Type B pancreatic cell (in vitro differentiated cells): ENCODE measurements around the gene CRIP1. TPM values are rescaled to one million over a fixed set of nuclear protein-coding genes. Genes with fewer than 3 reads are reported as not detected.

Experiments used
- DNase-seq: peaks from one replicate; pipeline ENCODE4 v3.0.0; 2021; ENCODE audit warnings: mixed read lengths; ENCODE audit not compliant: unreplicated experiment; ENCODE audit errors: extremely low spot score
- H3K27ac Mint-ChIP-seq: 2 replicates; pipeline ENCODE4 v1.8.0; 2021; ENCODE audit warnings: mild to moderate bottlenecking, mixed read lengths
- H3K27me3 Mint-ChIP-seq: 2 replicates; pipeline ENCODE4 v1.8.0; 2021; ENCODE audit warnings: mixed read lengths
- H3K36me3 Mint-ChIP-seq: 2 replicates; pipeline ENCODE4 v1.8.0; 2021; ENCODE audit warnings: mixed read lengths
- H3K4me1 Mint-ChIP-seq: one replicate; pipeline ENCODE4 v1.8.0; 2021; ENCODE audit warnings: mixed read lengths; ENCODE audit not compliant: unreplicated experiment
- H3K4me3 Mint-ChIP-seq: 2 replicates; pipeline ENCODE4 v1.8.0; 2021; ENCODE audit warnings: mild to moderate bottlenecking, mixed read lengths
- H3K9me3 Mint-ChIP-seq: 2 replicates; pipeline ENCODE4 v1.8.0; 2021; ENCODE audit warnings: mixed read lengths
- total RNA-seq: library from RNA; stranded (reverse); gene quantifications from 2 replicates; pipeline ENCODE4 v1.2.1, GENCODE V29; 2021; ENCODE audit warnings: low replicate concordance
- TF ChIP-seq, protein P1 (sequence below): fragments of 200-600 bp; sonication (generic); conservative IDR thresholded peaks from 2 replicates; pipeline ENCODE4 v1.5.0; 2021; ENCODE audit warnings: antibody characterized with exemption, mild to moderate bottlenecking

The CRIP1 gene
- total RNA-seq, 1 donor from 2014 or later, result 15.4 TPM

DNA sequence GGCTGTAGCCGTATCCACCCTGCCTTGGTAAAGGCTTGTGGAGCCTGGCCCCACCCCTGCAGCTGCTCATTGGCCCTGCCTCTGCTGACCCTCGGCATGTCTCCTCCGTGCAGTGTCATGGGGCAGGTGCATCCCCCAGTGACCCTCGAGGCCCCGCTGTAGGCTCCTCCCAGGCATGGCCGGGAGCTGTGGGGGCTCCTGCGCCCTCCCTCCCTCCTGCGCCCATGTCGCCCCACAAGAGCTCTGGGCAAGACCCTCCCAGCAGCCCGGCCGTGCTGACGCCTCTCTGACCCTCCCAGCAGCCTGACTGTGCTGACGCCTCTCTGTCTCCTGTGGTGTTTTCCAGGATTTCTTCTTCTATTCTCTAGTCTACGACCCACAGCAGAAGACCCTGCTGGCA lies 32.8 kb upstream of the CRIP1 start:
- TF ChIP-seq, protein P1, sequence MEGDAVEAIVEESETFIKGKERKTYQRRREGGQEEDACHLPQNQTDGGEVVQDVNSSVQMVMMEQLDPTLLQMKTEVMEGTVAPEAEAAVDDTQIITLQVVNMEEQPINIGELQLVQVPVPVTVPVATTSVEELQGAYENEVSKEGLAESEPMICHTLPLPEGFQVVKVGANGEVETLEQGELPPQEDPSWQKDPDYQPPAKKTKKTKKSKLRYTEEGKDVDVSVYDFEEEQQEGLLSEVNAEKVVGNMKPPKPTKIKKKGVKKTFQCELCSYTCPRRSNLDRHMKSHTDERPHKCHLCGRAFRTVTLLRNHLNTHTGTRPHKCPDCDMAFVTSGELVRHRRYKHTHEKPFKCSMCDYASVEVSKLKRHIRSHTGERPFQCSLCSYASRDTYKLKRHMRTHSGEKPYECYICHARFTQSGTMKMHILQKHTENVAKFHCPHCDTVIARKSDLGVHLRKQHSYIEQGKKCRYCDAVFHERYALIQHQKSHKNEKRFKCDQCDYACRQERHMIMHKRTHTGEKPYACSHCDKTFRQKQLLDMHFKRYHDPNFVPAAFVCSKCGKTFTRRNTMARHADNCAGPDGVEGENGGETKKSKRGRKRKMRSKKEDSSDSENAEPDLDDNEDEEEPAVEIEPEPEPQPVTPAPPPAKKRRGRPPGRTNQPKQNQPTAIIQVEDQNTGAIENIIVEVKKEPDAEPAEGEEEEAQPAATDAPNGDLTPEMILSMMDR, result no peak
- Mint-ChIP-seq H3K36me3 (peaks cover 4% of the 10 kb centered on the region), H3K4me1 (no peaks in the 10 kb centered on the region), H3K4me3 (no peak overlapping the region), H3K9me3 (no peaks in the 10 kb centered on the region), H3K27ac (no peak overlapping the region), H3K27me3 (no peaks in the 10 kb centered on the region)
- no peak for DNase-seq

- Mint-ChIP-seq H3K9me3 (no peaks in the 10 kb centered on the region), H3K27ac (no peak overlapping the region), H3K27me3 (no peaks in the 10 kb centered on the region)
Measured at GRCh38 chr14:105455086-105455640, 31.5 kb upstream of the CRIP1 start.

DNA sequence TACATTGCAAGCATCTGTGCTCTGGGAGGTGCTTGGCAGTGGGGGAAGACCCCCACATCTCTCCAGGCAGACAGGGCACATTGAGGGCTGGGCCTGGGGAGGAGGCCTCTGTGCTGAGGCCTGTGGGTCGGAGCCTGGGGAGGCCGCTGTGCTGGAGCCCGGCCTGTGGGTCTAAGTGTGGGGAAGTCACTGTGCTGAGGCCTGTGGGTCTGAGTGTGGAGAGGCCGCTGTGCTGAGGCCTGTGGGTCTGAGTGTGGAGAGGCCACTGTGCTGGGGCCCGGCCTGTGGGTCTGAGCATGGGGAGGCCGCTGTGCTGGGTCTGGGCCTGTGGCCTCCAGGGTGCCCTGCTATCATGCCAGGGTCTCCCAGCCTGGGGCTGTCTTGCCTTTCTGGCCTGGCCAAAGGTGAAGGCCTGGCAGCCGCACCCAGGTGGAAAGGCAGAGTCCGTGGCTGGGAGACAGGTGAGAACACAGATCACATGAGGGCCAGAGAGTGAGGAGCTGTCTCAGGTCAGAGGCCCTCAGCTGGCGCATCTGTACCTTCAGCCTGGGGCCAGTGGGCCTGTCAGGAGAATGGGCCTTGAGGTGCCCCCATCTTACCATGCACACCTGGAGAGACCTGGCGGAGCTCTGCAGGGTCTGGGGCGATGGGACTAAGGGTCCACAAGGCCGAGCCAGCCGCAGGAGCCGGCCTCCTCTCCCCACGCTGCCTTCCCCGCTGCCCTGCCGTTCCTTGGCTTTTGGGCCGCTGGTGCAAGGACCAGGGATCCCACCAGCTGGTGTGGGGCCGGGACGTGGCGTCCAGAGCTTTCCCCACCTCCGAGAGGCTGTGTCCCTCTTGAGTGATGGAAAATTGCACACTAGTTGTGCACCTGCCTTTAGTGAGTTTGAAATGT lies 30.7 kb upstream of the CRIP1 start:
- Mint-ChIP-seq H3K9me3 (no peaks in the 10 kb centered on the region), H3K27ac (no peak overlapping the region), H3K27me3 (no peaks in the 10 kb centered on the region), H3K36me3 (peaks cover 4% of the 10 kb centered on the region), H3K4me1 (no peaks in the 10 kb centered on the region), H3K4me3 (no peak overlapping the region)
- DNase-seq, result no peak
- TF ChIP-seq, protein P1, result no peak

More at GRCh38 chr14:105455086-105455640, 31.5 kb upstream of the CRIP1 start:
- no peaks in the 10 kb centered on the region for H3K4me1 Mint-ChIP-seq
- DNase-seq, result no peak
- TF ChIP-seq, protein P1, result no peak
- H3K36me3 Mint-ChIP-seq, result peaks cover 4% of the 10 kb centered on the region
- H3K4me3 Mint-ChIP-seq, result no peak overlapping the region

DNA sequence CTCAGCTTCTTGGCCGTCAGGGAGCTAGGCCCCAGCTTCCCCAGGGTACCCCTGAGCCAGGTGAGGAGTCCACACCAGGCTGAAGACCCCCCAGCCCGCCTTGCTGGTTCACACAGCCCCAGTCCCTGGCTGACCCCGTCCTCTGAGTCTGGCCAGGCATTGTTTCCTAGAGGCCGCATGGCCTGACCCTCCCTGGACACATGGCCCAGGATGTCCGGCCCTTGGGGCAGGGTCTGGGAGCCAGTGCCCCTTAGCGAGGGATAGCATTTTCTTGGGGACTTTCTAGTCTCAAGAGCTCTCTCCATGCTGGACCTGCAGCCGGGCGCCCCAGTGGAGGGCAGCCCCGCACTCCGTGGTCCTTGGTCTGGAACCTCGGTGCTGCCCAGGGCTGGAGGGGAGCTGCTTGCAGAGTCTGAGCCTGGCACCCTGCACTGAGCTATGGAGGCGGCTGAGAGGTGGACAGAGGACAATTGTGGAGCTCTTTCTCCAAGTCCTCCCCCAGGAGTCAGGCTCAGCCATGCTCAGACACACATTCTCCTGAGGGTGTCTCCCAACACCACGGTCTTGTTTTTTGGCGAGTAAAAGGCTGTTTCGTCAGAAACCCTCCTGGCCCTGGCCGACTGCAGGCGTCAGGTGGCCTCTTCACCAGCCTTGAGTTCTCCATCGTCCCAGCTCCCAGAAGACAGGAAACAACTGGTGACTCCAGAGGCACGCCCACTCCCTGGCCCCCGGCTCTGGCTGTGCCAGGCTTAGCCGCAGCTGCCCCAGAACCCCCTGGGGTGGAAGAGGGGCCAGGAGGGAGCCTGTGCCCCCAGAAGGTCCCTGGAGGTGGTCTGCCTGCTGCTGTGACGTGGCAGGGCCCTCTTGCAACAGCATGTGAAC lies 29.7 kb upstream of the CRIP1 start:
- Mint-ChIP-seq H3K36me3 (peaks cover 4% of the 10 kb centered on the region), H3K27me3 (no peaks in the 10 kb centered on the region), H3K9me3 (no peaks in the 10 kb centered on the region), H3K27ac (no peak overlapping the region), H3K4me1 (no peaks in the 10 kb centered on the region), H3K4me3 (no peak overlapping the region)
- TF ChIP-seq, protein P1, result no peak
- DNase-seq, result no peak

GRCh38 chr14:105458010-105458409 lies 28.7 kb upstream of the CRIP1 start:
- H3K27me3 Mint-ChIP-seq, result no peaks in the 10 kb centered on the region
- H3K4me1 Mint-ChIP-seq, result no peaks in the 10 kb centered on the region
- H3K27ac Mint-ChIP-seq, result no peak overlapping the region
- no peaks in the 10 kb centered on the region for H3K9me3 Mint-ChIP-seq
- H3K36me3 Mint-ChIP-seq, result no peaks in the 10 kb centered on the region
- no peak for DNase-seq
- no peak overlapping the region for H3K4me3 Mint-ChIP-seq
- TF ChIP-seq, protein P1, result no peak
